Spinal cord (tissue), 10 donors: ENCODE data around the gene ERICH6. TPM values are rescaled to one million over a fixed set of nuclear protein-coding genes. Genes with fewer than 3 reads are reported as not detected.

Experiments
- DNase-seq, 6 donors: peaks; one replicate each; pipeline versions ENCODE4 v3.0.0 to v3.0.0-alpha.2; 2013 to 2015; ENCODE audit warnings: low spot score in 6 of 6, low read depth in 4 of 6
- H3K27ac ChIP-seq: one replicate; pipeline ENCODE4 v1.5.1; 2013; ENCODE audit warnings: low read depth, low read length, control low read depth
- H3K27me3 ChIP-seq: one replicate; pipeline ENCODE4 v1.6.1; 2013; ENCODE audit warnings: low read length; ENCODE audit not compliant: control insufficient read depth, insufficient read depth
- H3K36me3 ChIP-seq: one replicate; pipeline ENCODE4 v1.6.1; 2013; ENCODE audit warnings: low read length; ENCODE audit not compliant: control insufficient read depth, insufficient read depth
- H3K4me1 ChIP-seq: one replicate; pipeline ENCODE4 v1.6.1; 2013; ENCODE audit warnings: low read length; ENCODE audit not compliant: control insufficient read depth, insufficient read depth
- H3K4me3 ChIP-seq: one replicate; pipeline ENCODE4 v1.5.1; 2013; ENCODE audit warnings: low read depth, low read length, control low read depth
- H3K9me3 ChIP-seq: one replicate; pipeline ENCODE4 v1.6.1; 2013; ENCODE audit warnings: low read length; ENCODE audit not compliant: control insufficient read depth, insufficient read depth
- WGBS: methylation state at CpG from one replicate; pipeline ENCODE4 v1.1.5; 2013; ENCODE audit warnings: missing lambda C conversion rate; ENCODE audit not compliant: insufficient coverage; 5-methylcytosine and 5-hydroxymethylcytosine counted together
- polyA plus RNA-seq, 2 donors: library from polyadenylated mRNA; unstranded; fragments of 120-200 nt; gene quantifications; one replicate each; pipeline ENCODE4 v1.2.1, GENCODE V29; 2013; ENCODE audit not compliant: insufficient read length in 2 of 2
- total RNA-seq, 2 donors: library from RNA; depleted of rRNA in 1 of 2; stranded (reverse); fragments of 120-200 nt in 1 of 2; fragments of >200 nt in 1 of 2; gene quantifications; one replicate each; pipeline versions ENCODE4 v1.2.3 to v1.2.4, GENCODE V29; 2013 to 2014
- donor health status: healthy.

The ERICH6 gene
- total and polyA plus RNA-seq, 4 donors = 0.33 to 0.93 (median 0.64) TPM

GRCh38 chr3:150743508-150743907 lies 39.8 kb upstream of the ERICH6 start:
- H3K4me3 ChIP-seq = no peak overlapping the region
- no CpG with 5 or more reads among the region's 2 CpGs for WGBS
- DNase-seq = no peak
- no peaks in the 10 kb centered on the region for H3K4me1 ChIP-seq
- no peaks in the 10 kb centered on the region for H3K9me3 ChIP-seq
- H3K27ac ChIP-seq = no peak overlapping the region
- H3K36me3 ChIP-seq = peaks cover 6% of the 10 kb centered on the region
- no peaks in the 10 kb centered on the region for H3K27me3 ChIP-seq

GRCh38 chr3:150742679-150743078 lies 39.0 kb upstream of the ERICH6 start:
- no peak for DNase-seq
- no peaks in the 10 kb centered on the region for H3K9me3 ChIP-seq
- H3K36me3 ChIP-seq = peaks cover 6% of the 10 kb centered on the region
- no peak overlapping the region for H3K4me3 ChIP-seq
- H3K4me1 ChIP-seq = no peaks in the 10 kb centered on the region
- WGBS = 100% methylated on average over 1 of the region's 4 CpGs
- H3K27ac ChIP-seq = no peak overlapping the region
- no peaks in the 10 kb centered on the region for H3K27me3 ChIP-seq

GRCh38 chr3:150742141-150742523 lies 38.4 kb upstream of the ERICH6 start:
- H3K4me3 ChIP-seq = no peak overlapping the region
- H3K36me3 ChIP-seq = peaks cover 6% of the 10 kb centered on the region
- no peak overlapping the region for H3K27ac ChIP-seq
- no peaks in the 10 kb centered on the region for H3K9me3 ChIP-seq
- WGBS = 96% methylated on average over 15 of the region's 15 CpGs
- H3K27me3 ChIP-seq = no peaks in the 10 kb centered on the region
- H3K4me1 ChIP-seq = no peaks in the 10 kb centered on the region
- DNase-seq = no peak

GRCh38 chr3:150741497-150742140 lies 37.9 kb upstream of the ERICH6 start:
- peak in 1 of 6 donors; percentile 13 for DNase-seq
- H3K4me3 ChIP-seq = no peak overlapping the region
- H3K9me3 ChIP-seq = no peaks in the 10 kb centered on the region
- no peak overlapping the region for H3K27ac ChIP-seq
- WGBS = no CpG with 5 or more reads among the region's 5 CpGs
- no peaks in the 10 kb centered on the region for H3K4me1 ChIP-seq
- H3K27me3 ChIP-seq = no peaks in the 10 kb centered on the region
- H3K36me3 ChIP-seq = peaks cover 6% of the 10 kb centered on the region

- no peaks in the 10 kb centered on the region for H3K4me1 ChIP-seq
Observed at GRCh38 chr3:150740733-150741496, 37.2 kb upstream of the ERICH6 start.

GRCh38 chr3:150739877-150740645 lies 36.3 kb upstream of the ERICH6 start:
- DNase-seq = no peak
- Histone ChIP-seq H3K27ac (no peak overlapping the region), H3K4me1 (no peaks in the 10 kb centered on the region), H3K9me3 (no peaks in the 10 kb centered on the region), H3K27me3 (no peaks in the 10 kb centered on the region), H3K36me3 (peaks cover 6% of the 10 kb centered on the region), H3K4me3 (no peak overlapping the region)
- 100% methylated on average over 2 of the region's 8 CpGs for WGBS

More at GRCh38 chr3:150740733-150741496, 37.2 kb upstream of the ERICH6 start:
- Histone ChIP-seq H3K4me3 (no peak overlapping the region), H3K36me3 (peaks cover 6% of the 10 kb centered on the region), H3K27ac (no peak overlapping the region), H3K27me3 (no peaks in the 10 kb centered on the region), H3K9me3 (no peaks in the 10 kb centered on the region)
- 80% methylated on average over 5 of the region's 12 CpGs for WGBS
- no peak for DNase-seq

GRCh38 chr3:150739200-150739863 lies 35.6 kb upstream of the ERICH6 start:
- DNase-seq = no peak
- WGBS = 88% methylated on average over 3 of the region's 7 CpGs
- H3K9me3 ChIP-seq = no peaks in the 10 kb centered on the region
- H3K4me1 ChIP-seq = peaks cover 4% of the 10 kb centered on the region
- H3K4me3 ChIP-seq = no peak overlapping the region
- peaks cover 6% of the 10 kb centered on the region for H3K36me3 ChIP-seq
- H3K27ac ChIP-seq = no peak overlapping the region
- H3K27me3 ChIP-seq = no peaks in the 10 kb centered on the region

- no peak overlapping the region for H3K4me3 ChIP-seq
- peaks cover 4% of the 10 kb centered on the region for H3K4me1 ChIP-seq
- H3K9me3 ChIP-seq = no peaks in the 10 kb centered on the region
- no CpG with 5 or more reads among the region's 4 CpGs for WGBS
- H3K36me3 ChIP-seq = peaks cover 6% of the 10 kb centered on the region
- no peaks in the 10 kb centered on the region for H3K27me3 ChIP-seq
- peak in 1 of 6 donors; percentile 27 for DNase-seq
- no peak overlapping the region for H3K27ac ChIP-seq
Observed at GRCh38 chr3:150738688-150739087, 35.0 kb upstream of the ERICH6 start.

GRCh38 chr3:150737874-150738679 lies 34.4 kb upstream of the ERICH6 start:
- H3K9me3 ChIP-seq = no peaks in the 10 kb centered on the region
- no peak overlapping the region for H3K4me3 ChIP-seq
- no CpG with 5 or more reads among the region's 2 CpGs for WGBS
- no peaks in the 10 kb centered on the region for H3K27me3 ChIP-seq
- DNase-seq = no peak
- H3K36me3 ChIP-seq = peaks cover 6% of the 10 kb centered on the region
- H3K4me1 ChIP-seq = peaks cover 4% of the 10 kb centered on the region
- no peak overlapping the region for H3K27ac ChIP-seq
